Tibial nerve (tissue), 4 donors: Measurements from ENCODE around the gene C19orf33. TPM values are rescaled to one million over a fixed set of nuclear protein-coding genes. Genes with fewer than 3 reads are reported as not detected.

ENCODE experiments used
- DNase-seq, 2 donors: peaks; one replicate each; pipeline ENCODE4 v3.0.0-alpha.2; 2019; ENCODE audit warnings: low spot score in 2 of 2
- H3K27ac ChIP-seq, 4 donors: fragments of 200-600 bp; sonication (generic) in 3 of 4; one replicate each; pipeline ENCODE4 v1.5.1; 2017 to 2019; ENCODE audit warnings: mild to moderate bottlenecking in 1 of 4
- H3K27me3 ChIP-seq, 2 donors: fragments of 200-600 bp; sonication (generic) in 1 of 2; one replicate each; pipeline versions ENCODE4 v1.5.1 to v1.6.0; 2017 to 2019
- H3K36me3 ChIP-seq, 3 donors: fragments of 200-600 bp; sonication (generic); one replicate each; pipeline ENCODE4 v1.5.1; 2018 to 2019
- H3K4me1 ChIP-seq, 4 donors: fragments of 200-600 bp; sonication (generic) in 3 of 4; one replicate each; pipeline ENCODE4 v1.5.1; 2017 to 2019
- H3K4me3 ChIP-seq, 4 donors: fragments of 200-600 bp; sonication (generic) in 3 of 4; one replicate each; pipeline ENCODE4 v1.5.1; 2017 to 2019; ENCODE audit warnings: mild to moderate bottlenecking in 1 of 4, moderate library complexity in 1 of 4
- H3K9me3 ChIP-seq, 4 donors: fragments of 200-600 bp; sonication (generic) in 3 of 4; one replicate each; pipeline ENCODE4 v1.5.1; 2017 to 2019
- EP300 ChIP-seq, 2 donors: sonication (generic); formaldehyde crosslinking; IDR thresholded peaks; one replicate each; pipeline ENCODE4 v1.6.1; 2017; ENCODE audit warnings: antibody characterized with exemption in 2 of 2, mild to moderate bottlenecking in 1 of 2
- POLR2A ChIP-seq, 2 donors: fragments of 450-650 bp; IDR thresholded peaks; one replicate each; pipeline ENCODE4 v1.6.1; 2017; ENCODE audit warnings: antibody characterized with exemption in 2 of 2, mild to moderate bottlenecking in 2 of 2, moderate library complexity in 2 of 2
- WGBS, 2 donors: methylation state at CpG; one replicate each; pipeline ENCODE4 v1.1.5; 2018; 5-methylcytosine and 5-hydroxymethylcytosine counted together
- total RNA-seq, 4 donors: library from RNA; depleted of rRNA; stranded (reverse); fragments of >200 nt; gene quantifications; one replicate each; pipeline ENCODE4 v1.1.0, GENCODE V29; 2016
- TF ChIP-seq, protein P1 (sequence below), 5 experiments: fragments of 200-600 bp in 3 of 5; fragments of 450-650 bp in 2 of 5; sonication (generic) in 3 of 5; IDR thresholded peaks; one replicate each; pipeline ENCODE4 v1.5.1; 2016 to 2019; ENCODE audit warnings: antibody characterized with exemption in 5 of 5, mild to moderate bottlenecking in 3 of 5, moderate library complexity in 2 of 5

Gene C19orf33
- total RNA-seq, 4 donors from 2014 or later = 76.8 to 627 (median 335) TPM

GRCh38 chr19:38329651-38330050 lies 25.6 kb downstream of the C19orf33 start:
- 86 to 92% methylated on average over 7 of the region's 7 CpGs for WGBS, 2 donors
- no peak for DNase-seq
- no peak overlapping the region for H3K27ac ChIP-seq
- H3K36me3 ChIP-seq = peaks cover 0 to 25% (median 11%) of the 10 kb centered on the region in 3 donors
- H3K27me3 ChIP-seq = no peaks in the 10 kb centered on the region
- H3K9me3 ChIP-seq = no peaks in the 10 kb centered on the region
- no peak overlapping the region for H3K4me3 ChIP-seq
- TF ChIP-seq, protein P1, sequence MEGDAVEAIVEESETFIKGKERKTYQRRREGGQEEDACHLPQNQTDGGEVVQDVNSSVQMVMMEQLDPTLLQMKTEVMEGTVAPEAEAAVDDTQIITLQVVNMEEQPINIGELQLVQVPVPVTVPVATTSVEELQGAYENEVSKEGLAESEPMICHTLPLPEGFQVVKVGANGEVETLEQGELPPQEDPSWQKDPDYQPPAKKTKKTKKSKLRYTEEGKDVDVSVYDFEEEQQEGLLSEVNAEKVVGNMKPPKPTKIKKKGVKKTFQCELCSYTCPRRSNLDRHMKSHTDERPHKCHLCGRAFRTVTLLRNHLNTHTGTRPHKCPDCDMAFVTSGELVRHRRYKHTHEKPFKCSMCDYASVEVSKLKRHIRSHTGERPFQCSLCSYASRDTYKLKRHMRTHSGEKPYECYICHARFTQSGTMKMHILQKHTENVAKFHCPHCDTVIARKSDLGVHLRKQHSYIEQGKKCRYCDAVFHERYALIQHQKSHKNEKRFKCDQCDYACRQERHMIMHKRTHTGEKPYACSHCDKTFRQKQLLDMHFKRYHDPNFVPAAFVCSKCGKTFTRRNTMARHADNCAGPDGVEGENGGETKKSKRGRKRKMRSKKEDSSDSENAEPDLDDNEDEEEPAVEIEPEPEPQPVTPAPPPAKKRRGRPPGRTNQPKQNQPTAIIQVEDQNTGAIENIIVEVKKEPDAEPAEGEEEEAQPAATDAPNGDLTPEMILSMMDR (IDR thresholded peaks at IDR 0.05) = no peak
- TF ChIP-seq POLR2A (IDR thresholded peaks at IDR 0.05) (no peak), EP300 (IDR thresholded peaks at IDR 0.05) (no peak)
- H3K4me1 ChIP-seq = no peaks in the 10 kb centered on the region

DNA sequence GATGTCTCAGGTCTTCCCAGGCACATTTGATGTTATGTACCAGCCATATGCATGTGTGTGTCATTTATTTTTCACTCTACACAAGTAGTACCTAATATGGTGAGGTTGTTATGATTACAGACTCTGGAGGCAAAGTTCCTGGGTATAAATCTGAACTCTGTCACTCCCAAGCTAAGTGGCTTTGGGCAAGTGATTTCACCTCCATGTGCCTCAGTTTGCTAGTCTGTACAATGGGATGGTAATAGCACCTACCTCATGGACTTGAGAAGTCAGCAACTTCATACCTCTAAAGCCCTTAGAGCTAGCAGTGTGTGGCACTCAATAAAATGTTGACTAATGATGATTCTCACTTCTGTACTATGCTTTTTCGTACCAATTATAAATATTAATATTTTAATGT lies 27.7 kb downstream of the C19orf33 start:
- WGBS, 2 donors = 77 to 91% methylated on average over 1 of the region's 1 CpG
- no peak overlapping the region for H3K4me3 ChIP-seq
- DNase-seq = no peak
- H3K36me3 ChIP-seq = peaks cover 0 to 17% (median 6%) of the 10 kb centered on the region in 3 donors
- TF ChIP-seq POLR2A (IDR thresholded peaks at IDR 0.05) (no peak), EP300 (IDR thresholded peaks at IDR 0.05) (no peak)
- TF ChIP-seq, protein P1 (IDR thresholded peaks at IDR 0.05) = no peak
- H3K4me1 ChIP-seq = peaks cover 0 to 6% (median 0%) of the 10 kb centered on the region in 4 donors
- no peaks in the 10 kb centered on the region for H3K27me3 ChIP-seq
- no peak overlapping the region for H3K27ac ChIP-seq
- no peaks in the 10 kb centered on the region for H3K9me3 ChIP-seq

- WGBS, 2 donors = 89 to 90% methylated on average over 9 of the region's 9 CpGs
- Histone ChIP-seq H3K4me3 (no peak overlapping the region), H3K27ac (no peak overlapping the region), H3K4me1 (peaks cover 0 to 16% (median 2%) of the 10 kb centered on the region in 4 donors), H3K9me3 (no peaks in the 10 kb centered on the region), H3K27me3 (no peaks in the 10 kb centered on the region), H3K36me3 (peaks cover 0 to 2% (median 0%) of the 10 kb centered on the region in 3 donors)
- no peak for TF ChIP-seq EP300 (IDR thresholded peaks at IDR 0.05)
- no peak for TF ChIP-seq POLR2A (IDR thresholded peaks at IDR 0.05)
- TF ChIP-seq, protein P1 (IDR thresholded peaks at IDR 0.05) = no peak
- no peak for DNase-seq
These were observed 29.2 kb downstream of the C19orf33 start for GRCh38 chr19:38333245-38333644.

DNA sequence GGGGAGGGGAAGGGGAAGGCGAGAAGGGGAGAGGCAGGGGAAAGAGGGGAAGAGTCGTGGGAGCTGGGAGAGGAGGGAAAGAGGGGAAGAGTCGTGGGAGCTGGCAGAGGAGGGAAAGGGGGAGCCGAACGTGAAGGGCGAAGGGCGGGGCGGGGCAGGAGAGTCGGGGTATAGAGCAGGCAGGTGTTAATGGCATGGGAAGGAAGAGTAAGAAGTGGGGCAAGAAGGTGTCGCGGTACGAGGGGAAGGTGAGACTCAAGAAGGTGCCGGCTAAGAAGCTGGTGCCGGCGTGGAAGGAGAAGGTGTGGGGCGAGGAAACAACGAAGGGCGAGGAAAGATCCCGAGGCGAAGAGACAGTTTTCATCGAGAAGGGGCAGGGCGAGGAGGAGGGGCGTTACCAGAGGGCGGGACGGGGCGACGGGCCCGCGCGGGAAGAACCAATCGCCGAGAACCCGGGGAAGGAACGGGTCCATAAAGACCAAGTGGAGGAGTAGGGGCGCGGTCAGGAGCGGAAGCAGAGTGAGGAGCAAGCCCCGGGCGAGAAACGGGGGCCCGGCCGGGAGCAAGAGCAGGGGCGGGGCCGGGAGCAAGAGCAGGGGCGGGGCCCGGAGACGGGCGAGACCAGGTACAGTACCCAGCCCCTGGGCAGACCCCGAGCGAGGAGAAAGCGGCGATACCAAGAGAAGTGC lies 32.0 kb downstream of the C19orf33 start:
- TF ChIP-seq EP300 (IDR thresholded peaks at IDR 0.05) = peak; percentile 23 to 74
- TF ChIP-seq, protein P1 (IDR thresholded peaks at IDR 0.05) = no peak
- peak; percentile 14 to 61 for TF ChIP-seq POLR2A (IDR thresholded peaks at IDR 0.05)
- peak overlapping the region; percentile 64 to 87 (median 82) for H3K4me3 ChIP-seq
- 0 to 1% methylated on average over 52 of the region's 52 CpGs for WGBS, 2 donors

GRCh38 chr19:38336638-38337359 lies 32.7 kb downstream of the C19orf33 start:
- Histone ChIP-seq H3K9me3 (no peaks in the 10 kb centered on the region), H3K27me3 (no peaks in the 10 kb centered on the region), H3K36me3 (peaks cover 0 to 19% (median 0%) of the 10 kb centered on the region in 3 donors), H3K27ac (peak overlapping the region; percentile 86 to 99 (median 96)), H3K4me3 (peak overlapping the region; percentile 64 to 87 (median 82)), H3K4me1 (peaks cover 0 to 16% (median 2%) of the 10 kb centered on the region in 4 donors)
- peak; percentile 90 to 91 for DNase-seq
- TF ChIP-seq, protein P1 (IDR thresholded peaks at IDR 0.05) = peak in 1 of 5 experiments; percentile 6
- no peak for TF ChIP-seq POLR2A (IDR thresholded peaks at IDR 0.05)
- 7 to 8% methylated on average over 41 of the region's 41 CpGs for WGBS, 2 donors

More for the DNA sequence above, 32.0 kb downstream of the C19orf33 start:
- Histone ChIP-seq H3K4me1 (peaks cover 0 to 16% (median 2%) of the 10 kb centered on the region in 4 donors), H3K27me3 (no peaks in the 10 kb centered on the region), H3K36me3 (peaks cover 0 to 15% (median 0%) of the 10 kb centered on the region in 3 donors), H3K27ac (peak overlapping the region; percentile 86 to 99 (median 96)), H3K9me3 (no peaks in the 10 kb centered on the region)
- peak; percentile 84 to 90 for DNase-seq
